Mucosa of gallbladder (tissue), 1 donor: ENCODE results near the gene PTPN1. TPM values are rescaled to one million over a fixed set of nuclear protein-coding genes. Genes with fewer than 3 reads are reported as not detected.

Experiments used
- DNase-seq: peaks from one replicate; pipeline ENCODE4 v3.0.0-alpha.2; 2020; ENCODE audit warnings: low spot score
- total RNA-seq: library from RNA; stranded (reverse); gene quantifications from one replicate; pipeline ENCODE4 v1.2.1, GENCODE V29; 2021
- donor health status: DM: no; HTN: no; CAD: no.

The PTPN1 gene
- total RNA-seq, 1 donor from 2014 or later, result 24.0 TPM

DNA sequence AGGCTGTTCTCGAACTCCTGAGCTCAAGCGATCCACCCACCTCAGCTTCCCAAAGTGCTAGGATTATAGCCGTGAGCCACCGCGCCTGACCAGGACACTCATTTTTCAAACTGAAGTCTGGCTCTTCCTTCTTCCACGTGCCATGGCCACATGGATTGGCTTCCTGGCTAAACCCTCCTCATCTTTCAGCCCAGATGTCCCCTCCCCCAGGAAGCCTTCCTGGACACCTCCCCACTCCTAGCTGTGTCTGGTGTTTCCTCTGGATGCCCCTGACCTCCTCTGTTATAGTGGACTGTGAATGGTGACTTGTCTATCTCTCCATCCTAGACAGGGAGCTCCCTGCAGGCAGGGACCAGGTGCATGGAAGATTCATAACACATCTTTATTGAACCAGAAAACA, 124.0 kb downstream of the PTPN1 start:
- DNase-seq, result no peak

Other genes with a start within 250 kb of the PTPN1 start
- 6.4 TPM for gene RIPOR3, start 181.2 kb downstream of the PTPN1 start, total RNA-seq
- 41.1 TPM for gene PARD6B, start 221.2 kb downstream of the PTPN1 start, total RNA-seq